Measurements from ENCODE around the gene TMEM183A. TPM values are rescaled to one million over a fixed set of nuclear protein-coding genes. Genes with fewer than 3 reads are reported as not detected.

TMEM183A gene
- total RNA-seq, 1 donor from 2014 or later = 75.8 TPM

GRCh38 chr1:203054184-203054583 is 47.0 kb downstream of the TMEM183A start:
- TF ChIP-seq CTCF (conservative IDR thresholded peaks at IDR 0.05) = no peak
- H3K36me3 Mint-ChIP-seq = no peaks in the 10 kb centered on the region
- no peak overlapping the region for H3K4me3 Mint-ChIP-seq
- DNase-seq (ENCODE audit: extremely low spot score, unreplicated experiment) = no peak
- no peak overlapping the region for H3K27ac Mint-ChIP-seq
- no peaks in the 10 kb centered on the region for H3K9me3 Mint-ChIP-seq
- H3K4me1 Mint-ChIP-seq (ENCODE audit: unreplicated experiment) = peaks cover 41% of the 10 kb centered on the region
- peaks cover 21% of the 10 kb centered on the region for H3K27me3 Mint-ChIP-seq

GRCh38 chr1:203054642-203055041 is 47.5 kb downstream of the TMEM183A start:
- TF ChIP-seq CTCF (conservative IDR thresholded peaks at IDR 0.05) = no peak
- H3K4me1 Mint-ChIP-seq (ENCODE audit: unreplicated experiment) = peaks cover 41% of the 10 kb centered on the region
- DNase-seq (ENCODE audit: extremely low spot score, unreplicated experiment) = no peak
- peaks cover 24% of the 10 kb centered on the region for H3K27me3 Mint-ChIP-seq
- no peak overlapping the region for H3K27ac Mint-ChIP-seq
- H3K36me3 Mint-ChIP-seq = no peaks in the 10 kb centered on the region
- no peaks in the 10 kb centered on the region for H3K9me3 Mint-ChIP-seq
- no peak overlapping the region for H3K4me3 Mint-ChIP-seq

GRCh38 chr1:203055161-203055799 is 48.1 kb downstream of the TMEM183A start:
- Mint-ChIP-seq H3K4me3 (no peak overlapping the region), H3K36me3 (no peaks in the 10 kb centered on the region), H3K27me3 (peaks cover 23% of the 10 kb centered on the region), H3K27ac (no peak overlapping the region), H3K4me1 (ENCODE audit: unreplicated experiment) (peaks cover 41% of the 10 kb centered on the region), H3K9me3 (no peaks in the 10 kb centered on the region)
- DNase-seq (ENCODE audit: extremely low spot score, unreplicated experiment) = no peak
- no peak for TF ChIP-seq CTCF (conservative IDR thresholded peaks at IDR 0.05)

- Mint-ChIP-seq H3K27me3 (peaks cover 16% of the 10 kb centered on the region), H3K4me3 (no peak overlapping the region), H3K4me1 (ENCODE audit: unreplicated experiment) (peaks cover 41% of the 10 kb centered on the region), H3K27ac (no peak overlapping the region), H3K36me3 (no peaks in the 10 kb centered on the region), H3K9me3 (no peaks in the 10 kb centered on the region)
- TF ChIP-seq CTCF (conservative IDR thresholded peaks at IDR 0.05) = no peak
- DNase-seq (ENCODE audit: extremely low spot score, unreplicated experiment) = no peak
Observed at GRCh38 chr1:203056012-203056411, 48.8 kb downstream of the TMEM183A start.

- TF ChIP-seq CTCF (conservative IDR thresholded peaks at IDR 0.05) = peak; percentile 18
- Mint-ChIP-seq H3K27ac (no peak overlapping the region), H3K4me1 (ENCODE audit: unreplicated experiment) (peaks cover 36% of the 10 kb centered on the region), H3K4me3 (no peak overlapping the region), H3K36me3 (no peaks in the 10 kb centered on the region), H3K27me3 (peaks cover 11% of the 10 kb centered on the region), H3K9me3 (no peaks in the 10 kb centered on the region)
- DNase-seq (ENCODE audit: extremely low spot score, unreplicated experiment) = no peak
Observed at GRCh38 chr1:203056516-203056915, 49.3 kb downstream of the TMEM183A start.
